K562 (cell line): ENCODE results near the gene DBH. TPM values are rescaled to one million over a fixed set of nuclear protein-coding genes. Genes with fewer than 3 reads are reported as not detected.

Source experiments
- ATAC-seq: fragments of 200-7000 bp; cut with Tn5 transposase; 3 replicates; pipeline ENCODE4 v1.9.1; 2020; ENCODE audit warnings: moderate library complexity
- BruUV-seq: library from RNA; stranded (reverse); fragments of 400-500 nt; replicated peaks from 2 replicates; lab custom pipeline; 2021; lab: Mats Ljungman, UMichigan
- CTCF ChIA-PET: fragments of 300-600 bp; formaldehyde crosslinking; extraction: SDS; loops from one replicate; lab custom pipeline; 2021; ENCODE audit warnings: low intra/inter-chr PET ratio; lab: Yijun Ruan, JAX
- POLR2A ChIA-PET: fragments of 300-600, 350-650 bp; sonication (Branson Sonifier 250); formaldehyde crosslinking; extraction: SDS; loops from one replicate; lab custom pipeline; 2021; ENCODE audit warnings: antibody characterized with exemption, inconsistent platforms; lab: Yijun Ruan, JAX
- DNase-seq, 4 experiments: peaks; one replicate each; pipeline versions ENCODE4 v3.0.0 to v3.0.0-alpha.2; 2011 to 2018; ENCODE audit warnings: low spot score in 3 of 4, mixed read lengths in 3 of 4; ENCODE audit errors: extremely low read depth in 1 of 4
- FAIRE-seq: peaks from 2 replicates; lab custom pipeline; 2011; peaks lifted over from hg19 to GRCh38; lab: Jason Lieb, UNC
- H2AFZ ChIP-seq: 2 replicates; pipeline ENCODE4 v1.6.0; 2011; ENCODE audit warnings: low read depth, low read length, control low read depth, inconsistent platforms
- H3K27ac ChIP-seq: fragments of 200-600 bp; 3 replicates; pipeline ENCODE4 v1.8.0; 2011; ENCODE audit warnings: low read depth, mild to moderate bottlenecking, control low read depth, inconsistent platforms, low read length, moderate library complexity, mixed read lengths; ENCODE audit errors: extremely low read depth
- H3K27me3 ChIP-seq, 2 experiments: fragments of 300-600 bp in 1 of 2; 2 replicates in 1 of 2; 3 replicates in 1 of 2; pipeline versions ENCODE4 v1.6.0 to v1.8.0; 2011; ENCODE audit warnings: inconsistent platforms in 2 of 2, low read length in 2 of 2, mild to moderate bottlenecking in 1 of 2, mixed read lengths in 1 of 2, moderate library complexity in 1 of 2; ENCODE audit not compliant: control insufficient read depth in 2 of 2, insufficient read depth in 2 of 2
- H3K36me3 ChIP-seq: fragments of 300-600 bp; 3 replicates; pipeline ENCODE4 v1.8.0; 2011; ENCODE audit warnings: mild to moderate bottlenecking, low read length, inconsistent platforms; ENCODE audit not compliant: control insufficient read depth, insufficient read depth
- H3K4me1 ChIP-seq, 2 experiments: fragments of 200-600 bp in 1 of 2; replicated peaks in 1 of 2; 2 replicates in 1 of 2; 3 replicates in 1 of 2; pipeline versions ENCODE4 v1.5.1 to v1.8.0; 2011; ENCODE audit warnings: inconsistent platforms in 2 of 2, low read length in 2 of 2, mild to moderate bottlenecking in 1 of 2, mixed read lengths in 1 of 2, moderate library complexity in 1 of 2; ENCODE audit not compliant: control insufficient read depth in 2 of 2, insufficient read depth in 2 of 2
- H3K4me2 ChIP-seq: 2 replicates; pipeline ENCODE4 v1.6.1; 2011; ENCODE audit warnings: low read length, control low read depth, inconsistent platforms, mixed read lengths; ENCODE audit not compliant: insufficient read depth
- H3K4me3 ChIP-seq: fragments of 200-600 bp; sonication (generic), shearing (Covaris generic); 2 replicates; pipeline ENCODE4 v1.5.1; 2016; ENCODE audit warnings: control low read depth, inconsistent platforms
- H3K79me2 ChIP-seq: fragments of 200-600 bp; 3 replicates; pipeline ENCODE4 v1.8.0; 2011; ENCODE audit warnings: low read length, inconsistent platforms; ENCODE audit not compliant: control insufficient read depth, insufficient read depth
- H3K9ac ChIP-seq, 2 experiments: 2 replicates each; pipeline versions ENCODE4 v1.6.0 to v1.6.1; 2011; ENCODE audit warnings: low read depth in 2 of 2, low read length in 2 of 2, control low read depth in 1 of 2, inconsistent platforms in 1 of 2, mild to moderate bottlenecking in 1 of 2, mixed read lengths in 1 of 2; ENCODE audit not compliant: insufficient read depth in 1 of 2
- H3K9me1 ChIP-seq: one replicate; pipeline ENCODE4 v1.6.0; 2011; ENCODE audit warnings: inconsistent platforms, mild to moderate bottlenecking, low read length, moderate library complexity; ENCODE audit not compliant: control insufficient read depth, insufficient read depth
- H3K9me3 ChIP-seq: replicated peaks from 2 replicates; pipeline ENCODE4 v1.5.1; 2011; ENCODE audit warnings: low read depth, low read length, inconsistent platforms; ENCODE audit not compliant: control insufficient read depth, insufficient read depth
- H4K20me1 ChIP-seq: replicated peaks from 2 replicates; pipeline ENCODE4 v1.6.1; 2011; ENCODE audit warnings: low read length, inconsistent platforms, mixed read lengths; ENCODE audit not compliant: control insufficient read depth, insufficient read depth
- ARID2 ChIP-seq: fragments of 450-650 bp; IDR thresholded peaks from 2 replicates; pipeline ENCODE4 v1.6.1; 2017; ENCODE audit warnings: antibody characterized with exemption, mild to moderate bottlenecking
- ARNT ChIP-seq, 2 experiments: fragments of 450-650 bp; IDR thresholded peaks; 2 replicates each; pipeline ENCODE4 v1.6.1; 2016; ENCODE audit warnings: mild to moderate bottlenecking in 1 of 2
- CHD4 ChIP-seq: fragments of 200-600 bp; sonication (generic); IDR thresholded peaks from 3 replicates; pipeline ENCODE4 v1.6.1; 2012; ENCODE audit warnings: low read depth, mild to moderate bottlenecking, mixed read lengths, low read length, inconsistent platforms; ENCODE audit not compliant: insufficient read depth, insufficient replicate concordance, poor library complexity, severe bottlenecking
- E2F5 ChIP-seq: sonication (generic); formaldehyde crosslinking; IDR thresholded peaks from 2 replicates; pipeline ENCODE4 v1.8.0; 2022; ENCODE audit warnings: mild to moderate bottlenecking, missing genetic modification reagents
- L3MBTL2 ChIP-seq: fragments of 450-650 bp; IDR thresholded peaks from 2 replicates; pipeline ENCODE4 v1.6.1; 2016; ENCODE audit warnings: mild to moderate bottlenecking, moderate library complexity
- MED1 ChIP-seq: sonication (generic); formaldehyde crosslinking; IDR thresholded peaks from 2 replicates; pipeline ENCODE4 v1.8.1; 2023; ENCODE audit warnings: missing genetic modification reagents, borderline replicate concordance
- POU5F1 ChIP-seq: fragments of 150-350 bp; IDR thresholded peaks from 2 replicates; pipeline ENCODE4 v1.6.1; 2014; ENCODE audit warnings: borderline replicate concordance, low read length, low read depth, mild to moderate bottlenecking; ENCODE audit not compliant: partially characterized antibody
- PPARD ChIP-seq: fragments of 250-450 bp; sonication (Bioruptor Pico); IDR thresholded peaks from 2 replicates; pipeline ENCODE4 v1.8.0; 2022; ENCODE audit warnings: inconsistent platforms, mild to moderate bottlenecking, moderate library complexity
- SP2 ChIP-seq: IDR thresholded peaks from 2 replicates; pipeline ENCODE4 v1.6.1; 2011; ENCODE audit warnings: mild to moderate bottlenecking, low read depth, low read length, moderate library complexity; ENCODE audit not compliant: poor library complexity, severe bottlenecking; ENCODE audit errors: extremely low read depth
- YBX1 ChIP-seq: fragments of 450-650 bp; IDR thresholded peaks from 2 replicates; pipeline ENCODE4 v1.7.1; 2016; ENCODE audit warnings: mild to moderate bottlenecking
- ZKSCAN1 ChIP-seq: fragments of 150-350 bp; IDR thresholded peaks from 2 replicates; pipeline ENCODE4 v1.6.1; 2016; ENCODE audit warnings: low read depth, low read length
- ZNF444 ChIP-seq: fragments of 250-450 bp; sonication (Bioruptor Pico); IDR thresholded peaks from 2 replicates; pipeline ENCODE4 v1.4.0; 2020; ENCODE audit warnings: mild to moderate bottlenecking, moderate library complexity
- WGBS: fragments of 100-300 bp; shearing (Covaris generic); methylation state at CpG from one replicate; pipeline ENCODE4 v1.1.6; 2016; ENCODE audit warnings: low coverage, mixed read lengths; ENCODE audit not compliant: insufficient coverage; ENCODE audit errors: missing lambda C conversion rate; 5-methylcytosine and 5-hydroxymethylcytosine counted together
- in situ Hi-C: fragments of 300-500 bp; cut with MboI; formaldehyde crosslinking; loops from 4 replicates; pipeline ENCODE4 v1.15.0; 2018; ENCODE audit warnings: inconsistent platforms, mixed read lengths
- intact Hi-C: fragments of 100-400 bp; cut with micrococcal nuclease; formaldehyde crosslinking; loops from 2 replicates; pipeline ENCODE4 v1.14.2; 2022
- polyA plus RNA-seq, 8 experiments: library from polyadenylated mRNA; depleted of rRNA in 4 of 8; stranded (reverse) in 5 of 8; unstranded in 3 of 8; fragments of >200 nt; fragmentation: Nextera tagmentation in 2 of 8; fragmentation: Illumina TruSeq in 1 of 8; extraction: Ambion mirVana in 2 of 8; extraction: Trizol in 1 of 8; gene quantifications; 2 replicates each; pipeline versions ENCODE4 v1.2.1 to v1.2.3, GENCODE V29; 2011 to 2014; ENCODE audit warnings: inconsistent platforms in 1 of 8, missing spikeins in 1 of 8
- total RNA-seq, 7 experiments: library from RNA; depleted of rRNA in 6 of 7; stranded (reverse); fragments of >200 nt in 6 of 7; fragmentation: Illumina TruSeq in 2 of 7; extraction: Trizol in 2 of 7; gene quantifications; 2 replicates each; pipeline versions ENCODE4 v1.2.1 to v1.2.3, GENCODE V29; 2011 to 2021; ENCODE audit warnings: low replicate concordance in 1 of 7

DBH gene
- total and polyA plus RNA-seq, 9 of the 15 experiments (the other 6 are each of a cell fraction or from before 2014, with no cell fraction given): not detected

- Histone ChIP-seq H4K20me1 (0 out of 2 replicates have a peak, but pooled peaks cover 2% of the 10 kb centered on the region), H3K4me3 (no peak overlapping the region), H3K9me3 (no peaks in the 10 kb centered on the region), H2AFZ (no peak overlapping the region), H3K4me2 (no peak overlapping the region), H3K79me2 (no peaks in the 10 kb centered on the region), H3K9me1 (no peaks in the 10 kb centered on the region), H3K36me3 (no peaks in the 10 kb centered on the region), H3K27me3 (peaks cover 0 to 41% of the 10 kb centered on the region in 2 experiments; a peak in 2 of 5 replicates), H3K27ac (no peak overlapping the region), H3K4me1 (peaks cover 0 to 7% of the 10 kb centered on the region in 2 experiments; a peak in 3 of 5 replicates), H3K9ac (no peak overlapping the region)
- ATAC-seq: no peak
- WGBS: 2% methylated on average over 22 of the region's 23 CpGs
- no peak for TF ChIP-seq CHD4
- no peak for TF ChIP-seq ARNT (IDR thresholded peaks at IDR 0.05)
- no peak for TF ChIP-seq SP2
- no peak for TF ChIP-seq POU5F1
- no peak for TF ChIP-seq ARID2
- no peak for TF ChIP-seq ZNF444 (CRISPR knock-in tag)
- no peak for TF ChIP-seq YBX1
- TF ChIP-seq MED1 (CRISPR knock-in tag): no peak
- TF ChIP-seq L3MBTL2: no peak
- TF ChIP-seq E2F5 (CRISPR knock-in tag): no peak
- TF ChIP-seq PPARD (CRISPR knock-in tag): no peak
- TF ChIP-seq ZKSCAN1: no peak
- BruUV-seq: no TSS peak
- CTCF ChIA-PET: no interaction called here
- no peak for FAIRE-seq
- intact Hi-C loops (no loop called here), in situ Hi-C loops (no loop called here)
- POLR2A ChIA-PET: no interaction called here
- DNase-seq: no peak
These were observed 6.7 kb upstream of the DBH start for GRCh38 chr9:133629221-133630110.
